GM19455 (cell line): Measurements from ENCODE around the gene TMPRSS11E.
"Not testable (repeated sequence)": the region's sequence is repeated elsewhere in the genome, so short reads cannot be mapped to it uniquely, and the experiment has no call there.

Experiments used
- ATAC-seq: cut with Tn5 transposase; IDR thresholded peaks from one replicate; pipeline ENCODE4 v1.9.1; 2021; ENCODE audit not compliant: unreplicated experiment

Gene TMPRSS11E, protein sequence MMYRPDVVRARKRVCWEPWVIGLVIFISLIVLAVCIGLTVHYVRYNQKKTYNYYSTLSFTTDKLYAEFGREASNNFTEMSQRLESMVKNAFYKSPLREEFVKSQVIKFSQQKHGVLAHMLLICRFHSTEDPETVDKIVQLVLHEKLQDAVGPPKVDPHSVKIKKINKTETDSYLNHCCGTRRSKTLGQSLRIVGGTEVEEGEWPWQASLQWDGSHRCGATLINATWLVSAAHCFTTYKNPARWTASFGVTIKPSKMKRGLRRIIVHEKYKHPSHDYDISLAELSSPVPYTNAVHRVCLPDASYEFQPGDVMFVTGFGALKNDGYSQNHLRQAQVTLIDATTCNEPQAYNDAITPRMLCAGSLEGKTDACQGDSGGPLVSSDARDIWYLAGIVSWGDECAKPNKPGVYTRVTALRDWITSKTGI

DNA sequence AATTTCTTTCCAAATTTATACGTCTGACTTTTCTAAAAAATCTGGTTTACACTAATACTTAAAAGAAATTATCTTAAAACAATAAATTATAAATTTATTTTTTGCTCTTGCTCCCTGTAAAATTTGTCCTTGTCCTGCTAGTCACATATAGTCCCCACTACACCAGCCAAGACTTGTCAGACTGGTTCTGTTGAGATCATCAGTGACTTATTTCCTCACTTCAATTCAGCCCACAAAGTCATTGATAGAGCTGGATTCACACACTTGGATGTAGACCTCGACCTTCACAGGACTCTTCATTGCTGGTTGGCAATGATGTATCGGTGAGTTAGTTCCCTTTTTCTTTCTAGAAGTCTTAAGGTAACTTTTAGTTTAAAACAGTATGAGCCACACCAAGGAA, at the start of gene TMPRSS11E:
Gene TMPRSS11E (plus strand): TSS at position 263 of the 400 bp plus-strand sequence. CDS start 50 bp downstream, at position 313.
- ATAC-seq, result no peak

DNA sequence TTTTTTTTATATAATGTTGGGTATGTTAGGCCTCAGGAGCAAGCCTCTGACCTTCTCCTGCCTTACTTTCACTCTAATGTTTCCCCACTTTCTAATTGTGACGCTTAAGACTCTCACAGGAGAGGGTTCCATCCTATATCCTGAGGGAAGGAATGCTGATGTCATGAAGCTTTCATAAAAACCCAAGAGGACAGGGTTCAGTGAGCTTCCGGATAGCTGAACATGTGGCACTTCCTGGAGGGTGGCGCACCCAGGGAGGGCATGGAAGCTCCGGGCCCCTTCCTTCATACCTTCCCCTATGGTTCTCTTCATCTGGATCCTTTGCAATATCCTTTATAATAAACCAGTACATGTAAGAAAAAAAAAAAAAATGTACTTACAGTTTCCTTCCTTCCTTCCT, 48.0 kb upstream of the TMPRSS11E start:
- ATAC-seq, result no peak

DNA sequence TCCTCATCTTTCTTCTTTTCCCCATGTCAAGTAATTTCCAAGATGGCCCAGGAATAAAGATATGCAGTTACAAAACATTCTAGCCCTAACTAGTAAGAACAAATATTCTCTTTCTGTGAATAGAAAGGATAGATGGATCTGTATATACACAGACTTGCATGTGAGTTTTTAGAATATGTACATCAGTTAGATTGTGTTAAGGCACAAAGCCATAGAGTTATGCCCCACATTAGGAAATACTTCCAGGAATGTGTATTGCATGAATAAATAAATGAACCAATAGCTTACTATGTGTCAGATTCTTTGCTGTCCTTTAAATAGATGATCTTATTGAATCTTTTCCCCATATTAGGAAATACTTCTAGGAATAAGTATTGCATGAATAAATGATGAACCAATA, 46.0 kb upstream of the TMPRSS11E start:
- ATAC-seq, result no peak

DNA sequence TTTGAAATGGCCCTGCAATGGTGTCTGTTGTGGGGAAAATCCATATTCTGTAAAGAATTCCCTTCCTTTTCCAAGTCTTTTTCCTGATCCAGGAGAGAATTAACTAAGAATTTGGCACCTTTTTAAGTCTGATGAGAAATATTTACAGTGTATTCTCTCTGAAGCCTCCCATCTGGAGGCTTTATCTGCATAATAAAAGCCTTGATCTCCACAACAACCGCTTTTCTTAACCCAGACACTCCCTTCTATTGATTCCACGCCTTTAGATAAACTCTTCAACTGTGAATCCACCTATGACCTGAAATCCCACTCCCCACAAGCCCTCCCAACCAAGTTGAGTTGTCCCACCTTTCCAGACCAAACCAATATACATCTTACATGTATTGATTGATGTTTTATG, 43.1 kb upstream of the TMPRSS11E start:
- ATAC-seq, result no peak

DNA sequence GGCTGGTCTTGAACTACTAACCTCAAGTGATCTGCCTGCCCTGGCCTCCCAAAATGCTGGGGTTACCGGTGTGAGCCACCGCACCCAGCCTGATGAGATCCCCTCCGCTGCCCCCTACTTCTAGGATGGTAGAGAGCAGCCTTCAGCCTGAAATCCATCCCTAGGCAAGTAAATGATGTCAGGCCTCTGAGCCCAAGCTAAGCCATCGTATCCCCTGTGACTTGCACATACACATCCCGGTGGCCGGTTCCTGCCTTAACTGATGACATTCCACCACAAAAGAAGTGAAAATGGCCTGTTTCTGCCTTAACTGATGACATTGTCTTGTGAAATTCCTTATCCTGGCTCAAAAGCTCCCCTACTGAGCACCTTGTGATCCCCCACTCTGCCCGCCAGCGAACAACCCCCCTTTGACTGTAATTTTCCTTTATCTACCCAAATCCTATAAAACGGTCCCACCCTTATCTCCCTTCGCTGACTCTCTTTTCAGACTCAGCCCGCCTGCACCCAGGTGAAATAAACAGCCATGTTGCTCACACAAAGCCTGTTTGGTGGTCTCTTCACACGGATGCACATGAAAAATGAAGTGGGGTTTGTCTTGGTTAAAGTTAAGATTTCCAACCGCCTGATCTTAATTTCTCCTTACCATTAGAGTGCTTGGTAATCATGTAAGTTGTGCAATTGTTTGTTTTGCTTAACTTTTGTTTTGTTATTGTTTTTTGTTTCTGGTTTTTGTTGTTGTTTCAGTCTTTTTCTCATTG, 41.4 kb upstream of the TMPRSS11E start:
- ATAC-seq, result not testable (repeated sequence)

DNA sequence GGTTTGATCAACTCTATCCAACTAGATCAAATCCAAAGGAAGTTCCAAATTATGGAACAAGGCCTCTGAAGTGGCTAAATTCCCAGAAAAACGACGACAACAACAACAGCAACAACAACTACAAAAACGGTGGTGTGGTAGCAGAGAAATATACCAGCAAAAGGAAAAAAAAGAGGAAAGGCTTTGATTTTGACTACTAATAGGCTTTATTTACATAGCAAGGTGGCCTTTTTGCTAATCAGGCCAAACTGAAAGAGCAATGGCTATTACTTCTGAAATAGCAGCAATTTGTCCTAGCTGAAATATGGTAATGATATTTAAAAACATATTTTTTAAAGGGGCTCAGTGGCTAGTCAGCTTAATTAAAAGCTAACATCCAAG, 40.8 kb upstream of the TMPRSS11E start:
- ATAC-seq, result no peak

DNA sequence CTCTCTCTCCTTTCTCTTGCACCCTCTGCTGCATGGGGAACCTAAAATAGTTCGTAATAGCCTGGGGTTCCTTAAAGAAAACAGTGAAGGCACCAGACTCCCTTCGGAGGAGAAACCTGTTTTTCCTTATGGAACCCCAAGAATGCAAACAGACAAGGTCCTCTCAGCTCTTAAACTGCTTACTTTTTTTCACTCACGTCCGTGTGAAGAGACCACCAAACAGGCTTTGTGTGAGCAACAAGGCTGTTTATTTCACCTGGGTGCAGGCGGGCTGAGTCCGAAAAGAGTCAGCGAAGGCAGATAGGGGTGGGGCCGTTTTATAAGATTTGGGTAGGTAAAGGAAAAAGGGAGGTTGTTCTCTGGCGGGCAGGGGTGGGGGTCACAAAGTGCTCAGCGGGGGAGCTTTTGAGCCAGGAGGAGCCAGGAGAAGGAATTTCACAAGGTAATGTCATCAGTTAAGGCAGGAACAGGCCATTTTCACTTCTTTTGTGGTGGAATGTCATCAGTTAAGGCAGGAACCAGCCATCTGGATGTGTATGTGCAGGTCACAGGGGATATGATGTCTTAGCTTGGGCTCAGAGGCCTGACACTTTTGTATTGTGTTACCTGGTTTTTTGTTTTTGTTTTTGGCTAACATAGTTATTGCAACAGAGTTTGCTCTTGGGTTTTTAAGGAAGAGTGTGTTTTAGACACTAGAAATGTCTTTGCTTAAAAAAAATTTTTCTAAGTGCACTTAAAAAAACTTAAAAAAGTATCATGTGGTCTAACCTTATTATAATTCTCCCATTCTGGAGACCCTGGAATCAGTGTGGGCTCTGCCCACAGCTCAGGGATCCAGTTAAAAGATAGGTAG, 40.0 kb upstream of the TMPRSS11E start:
- not testable (repeated sequence) for ATAC-seq

DNA sequence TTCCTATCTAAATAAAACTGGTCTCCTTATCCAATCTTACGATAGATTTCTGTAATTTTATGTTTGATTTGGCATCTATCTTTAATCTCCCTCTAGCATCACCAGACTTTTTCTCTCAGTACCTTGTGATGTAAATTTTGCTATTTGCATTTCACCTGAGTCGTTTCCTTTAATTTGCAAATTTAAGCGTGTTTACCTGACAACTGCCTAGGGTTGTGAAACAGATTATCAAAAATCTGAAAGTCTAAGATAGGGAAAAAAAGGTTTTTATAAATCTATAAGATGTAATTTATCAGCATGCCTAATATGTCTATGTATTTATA, 39.4 kb upstream of the TMPRSS11E start:
- ATAC-seq, result no peak

DNA sequence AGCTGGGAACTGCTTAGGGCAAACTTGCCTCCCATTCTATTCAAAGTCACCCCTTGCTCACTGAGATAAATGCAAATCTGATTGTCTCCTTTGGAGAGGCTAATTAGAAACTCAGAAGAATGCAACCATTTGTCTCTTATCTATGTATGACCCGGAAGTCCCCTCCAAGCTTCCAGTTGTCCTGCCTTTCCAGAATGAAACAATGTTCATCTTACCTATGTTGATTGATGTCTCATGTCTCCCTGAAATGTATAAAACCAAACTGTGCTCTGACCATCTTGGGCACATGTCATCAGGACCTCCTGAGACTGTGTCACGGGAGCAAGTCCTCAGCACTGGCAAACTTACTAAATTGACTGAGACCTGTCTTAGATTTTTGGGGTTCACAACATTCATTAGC, 37.1 kb upstream of the TMPRSS11E start:
- ATAC-seq, result no peak

DNA sequence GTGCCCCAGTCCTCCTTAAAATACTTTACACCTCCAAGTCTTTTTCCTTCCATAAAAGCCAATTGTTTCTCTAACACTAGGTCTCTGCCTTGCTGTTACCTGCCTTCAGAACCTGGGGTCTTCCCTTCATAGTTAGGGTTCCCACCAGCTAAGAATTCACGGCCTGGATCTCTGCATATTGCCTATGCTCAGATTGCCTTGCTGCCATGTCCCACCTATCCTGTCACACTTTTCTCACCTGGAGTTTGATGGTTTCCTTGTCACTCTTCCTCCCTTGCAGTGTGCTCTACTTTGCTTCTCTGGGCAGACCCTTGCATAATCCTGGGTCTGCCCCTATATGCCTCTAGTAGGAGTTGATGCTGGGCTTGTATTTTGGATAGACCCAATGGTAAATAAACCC, 36.6 kb upstream of the TMPRSS11E start:
- no peak for ATAC-seq

DNA sequence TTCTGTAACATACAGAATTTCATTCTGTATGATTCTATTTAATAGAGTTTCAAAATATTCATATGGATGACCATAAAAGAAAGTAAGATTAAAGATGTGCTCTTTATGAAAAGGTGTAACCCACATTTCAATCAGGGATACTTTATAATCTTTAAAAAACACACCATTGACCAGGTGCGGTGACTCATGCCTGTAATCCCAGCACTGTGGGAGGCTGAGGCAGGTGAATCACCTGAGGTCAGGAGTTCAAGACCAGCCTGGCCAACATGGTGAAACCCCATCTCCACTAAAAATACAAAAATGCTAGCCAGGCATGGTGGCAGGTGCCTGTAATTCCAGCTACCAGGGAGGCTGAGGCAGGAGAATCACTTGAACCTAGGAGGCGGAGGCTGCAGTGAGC, 35.2 kb upstream of the TMPRSS11E start:
- ATAC-seq, result not testable (repeated sequence)

DNA sequence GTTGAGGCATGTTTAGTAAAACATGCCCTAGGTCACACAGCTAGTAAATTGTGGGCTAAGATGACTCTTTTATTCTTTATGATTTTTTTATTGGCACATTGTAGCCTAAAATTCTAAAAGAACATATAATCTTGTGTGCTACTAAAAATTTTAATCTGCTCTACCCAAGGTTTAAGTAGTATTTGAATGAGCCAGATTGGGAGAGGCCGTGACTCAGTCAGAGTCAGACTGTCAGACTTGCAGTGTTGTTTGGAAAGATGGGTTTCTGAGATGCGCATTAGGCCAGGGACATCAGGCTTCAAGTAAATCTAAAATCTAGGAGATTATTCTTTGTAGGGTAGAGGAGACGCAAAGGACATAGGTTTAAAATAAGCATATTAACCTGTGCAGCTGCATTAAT, 30.7 kb upstream of the TMPRSS11E start:
- ATAC-seq, result no peak

DNA sequence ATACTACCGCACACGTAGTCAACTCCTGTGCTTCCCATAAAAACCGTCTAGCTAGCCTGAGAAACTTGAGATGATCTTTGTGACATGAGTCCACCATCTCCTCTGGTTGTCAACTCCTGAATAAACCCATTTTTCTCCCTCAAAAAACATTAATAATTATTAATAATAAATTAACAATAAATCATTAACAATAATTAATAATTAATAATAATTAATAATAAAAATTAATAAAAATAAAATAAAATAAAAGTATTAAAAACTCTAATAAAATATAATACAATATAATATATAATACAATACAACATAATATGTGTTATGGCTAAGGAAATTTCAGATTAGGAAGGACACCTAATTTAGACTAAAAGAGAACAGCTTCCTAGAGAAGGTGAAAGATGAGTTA, 20.7 kb upstream of the TMPRSS11E start:
- no peak for ATAC-seq

DNA sequence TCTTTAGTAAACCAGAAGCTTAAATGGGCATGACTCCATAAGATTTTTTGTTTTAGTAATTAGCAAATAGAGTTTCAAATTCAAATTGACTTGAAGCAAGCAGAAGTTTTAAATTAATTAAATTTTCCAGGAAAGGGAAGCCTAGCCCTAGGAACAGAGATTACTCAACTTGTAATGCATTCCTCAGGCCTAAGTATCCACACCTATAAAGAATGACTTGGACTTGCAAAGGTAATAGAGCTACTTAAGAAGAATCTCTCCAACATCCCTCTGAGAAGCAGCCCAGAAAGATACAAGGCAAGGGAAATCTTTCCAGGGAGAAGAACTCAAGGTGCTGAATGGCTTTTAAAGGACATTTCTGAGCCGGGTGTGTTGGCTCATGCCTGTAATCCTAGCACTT, 16.9 kb upstream of the TMPRSS11E start:
- no peak for ATAC-seq

DNA sequence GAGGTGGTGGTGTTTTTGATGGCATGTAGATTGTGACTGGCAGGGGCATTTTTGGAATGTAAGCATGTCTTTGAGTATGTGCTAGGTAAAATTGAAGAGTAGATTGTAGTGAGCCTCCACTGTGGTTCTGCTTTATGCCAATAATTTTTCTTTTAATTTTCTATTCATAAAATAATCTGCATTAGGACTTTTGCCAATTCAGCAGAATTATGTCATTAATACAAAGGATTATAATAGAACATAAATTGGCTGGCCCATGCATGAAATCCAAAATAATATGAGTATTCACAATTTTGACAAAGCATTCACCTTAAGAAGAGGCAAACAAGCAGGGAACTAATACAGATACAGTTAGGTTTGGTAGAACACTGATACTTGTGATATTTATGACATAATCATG, 14.9 kb upstream of the TMPRSS11E start:
- no peak for ATAC-seq

DNA sequence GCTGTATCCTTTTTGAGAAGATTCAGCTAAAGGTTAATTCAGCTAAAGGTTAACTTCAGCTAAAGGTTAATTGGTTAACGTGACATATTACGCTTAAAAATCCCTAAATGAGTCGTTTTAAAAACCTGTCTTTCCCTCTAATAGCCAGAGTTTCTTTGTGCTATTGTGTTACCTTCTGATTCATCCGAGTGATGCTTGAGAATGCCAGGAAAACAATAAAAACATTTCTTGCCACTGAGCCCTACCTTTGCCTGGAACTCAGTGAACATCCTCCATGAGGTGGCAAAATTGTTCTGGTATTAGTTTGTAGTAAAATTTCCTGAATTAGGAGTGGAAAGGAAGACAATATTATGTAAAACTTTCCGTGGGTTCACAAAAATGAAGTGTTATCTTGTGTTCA, 13.7 kb upstream of the TMPRSS11E start:
- no peak for ATAC-seq

DNA sequence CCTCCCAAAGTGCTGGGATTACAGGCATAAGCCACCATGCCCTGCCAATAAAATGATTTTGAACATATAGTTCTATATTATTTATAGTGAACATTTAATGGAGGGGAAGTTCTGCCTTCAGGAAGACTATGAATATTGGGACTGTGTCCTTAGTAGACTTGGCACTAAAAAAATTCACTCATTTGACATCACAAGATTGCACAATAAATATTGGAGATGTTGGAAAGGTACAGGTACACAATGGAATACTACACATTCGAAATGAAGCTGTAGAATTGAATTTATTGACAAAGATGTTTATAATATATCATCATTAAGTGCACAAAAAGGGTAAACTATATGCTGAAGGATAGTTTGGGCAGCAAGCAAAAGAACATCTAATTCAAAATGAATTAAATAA, 13.0 kb upstream of the TMPRSS11E start:
- no peak for ATAC-seq

DNA sequence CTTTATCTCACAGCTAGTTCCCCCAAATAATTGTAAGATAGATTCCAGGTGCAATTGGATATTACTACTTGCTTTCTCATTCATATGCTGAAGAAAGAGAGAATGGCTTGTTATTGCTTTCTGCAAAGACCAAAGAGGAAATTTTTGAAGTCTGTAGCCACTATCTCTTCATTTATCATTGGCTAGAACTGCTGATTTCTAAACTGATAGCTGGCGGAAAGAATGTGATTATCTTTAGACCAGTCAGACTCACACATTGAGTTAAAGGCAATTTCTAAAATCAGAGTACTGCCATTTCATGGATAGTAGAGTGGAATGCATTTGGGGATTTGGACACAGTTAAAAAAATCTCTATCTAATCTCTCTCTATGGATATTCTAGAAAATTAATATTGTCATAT, 12.4 kb upstream of the TMPRSS11E start:
- ATAC-seq, result no peak

DNA sequence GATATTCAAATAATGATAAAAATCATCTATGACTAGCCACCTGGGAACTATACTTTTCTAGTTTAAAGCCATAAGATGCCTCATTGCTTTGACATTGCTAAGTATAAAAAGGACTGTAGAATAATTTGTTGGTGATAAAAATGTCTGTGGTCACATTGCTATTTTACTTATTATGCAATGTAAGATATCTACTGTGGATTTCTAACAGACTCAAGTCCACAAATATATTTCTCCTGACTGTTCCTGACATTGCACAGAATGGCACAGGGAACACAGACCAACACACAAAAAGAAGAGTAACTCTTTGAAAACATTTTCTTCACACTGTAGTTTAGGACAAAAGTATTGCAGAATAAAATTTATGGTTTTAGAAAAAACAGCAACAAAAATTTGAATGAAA, 2.2 kb upstream of the TMPRSS11E start:
- ATAC-seq, result no peak

DNA sequence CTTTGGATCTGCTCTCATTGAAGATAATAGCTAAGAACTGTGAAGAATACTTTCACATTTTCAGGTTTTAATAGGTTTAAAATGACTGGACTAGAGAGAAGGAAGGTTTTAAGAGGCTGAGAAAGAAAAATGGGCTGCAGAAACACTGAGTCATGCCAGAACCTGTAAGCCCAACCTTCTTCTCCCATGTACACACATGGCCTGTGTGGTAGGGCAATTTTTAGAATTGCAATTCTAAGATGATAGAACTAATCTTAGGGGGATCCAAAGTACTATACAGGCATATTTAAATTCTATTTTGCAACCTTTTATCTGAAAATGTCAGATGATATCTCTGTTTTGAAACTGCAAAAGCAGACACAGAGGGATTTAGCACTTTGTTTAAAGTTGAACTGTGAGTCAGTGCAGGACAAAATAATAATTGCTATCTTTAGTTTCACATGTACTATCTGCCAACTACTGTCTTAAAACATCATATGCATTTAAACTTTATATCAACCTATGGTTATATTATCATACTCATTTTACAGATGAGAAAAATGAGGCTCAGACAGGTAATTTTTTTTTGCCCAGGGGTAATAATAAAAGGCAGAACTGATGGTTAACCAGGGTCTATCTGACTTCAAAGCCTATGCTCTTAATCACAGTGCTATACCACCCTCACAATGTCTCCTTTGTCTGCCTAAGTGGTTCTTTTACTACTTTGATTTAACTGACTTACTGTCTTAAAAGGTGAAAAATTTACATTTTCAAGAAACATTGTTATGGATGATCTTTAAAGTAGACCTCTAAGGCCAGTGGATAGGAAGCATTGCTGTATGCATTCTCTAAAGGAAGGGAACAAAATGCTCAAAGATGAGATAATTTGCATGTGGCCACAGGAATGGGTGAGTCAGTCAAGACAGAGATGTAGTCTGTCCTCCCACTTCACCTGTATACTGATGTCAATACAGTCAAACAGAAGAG, 4.3 kb downstream of the TMPRSS11E start:
- ATAC-seq, result no peak
